Neural crest cell (in vitro differentiated cells): ENCODE data around the gene MPPE1. TPM values are rescaled to one million over a fixed set of nuclear protein-coding genes. Genes with fewer than 3 reads are reported as not detected.

Experiments
- DNase-seq: peaks from one replicate; pipeline ENCODE4 v3.0.0; 2021; ENCODE audit warnings: low read depth, mixed read lengths, low spot score
- H3K27ac Mint-ChIP-seq: one replicate; pipeline ENCODE4 v1.8.0; 2021; ENCODE audit warnings: mild to moderate bottlenecking, mixed read lengths; ENCODE audit not compliant: unreplicated experiment
- H3K27me3 Mint-ChIP-seq: 2 replicates; pipeline ENCODE4 v1.8.0; 2021; ENCODE audit warnings: low read depth, mild to moderate bottlenecking, mixed read lengths
- H3K36me3 Mint-ChIP-seq: 2 replicates; pipeline ENCODE4 v1.8.0; 2021; ENCODE audit warnings: low read depth, mild to moderate bottlenecking, mixed read lengths
- H3K4me1 Mint-ChIP-seq: 2 replicates; pipeline ENCODE4 v1.8.0; 2021; ENCODE audit warnings: mixed read lengths
- H3K4me3 Mint-ChIP-seq: one replicate; pipeline ENCODE4 v1.8.0; 2021; ENCODE audit warnings: mild to moderate bottlenecking, mixed read lengths
- H3K9me3 Mint-ChIP-seq: 2 replicates; pipeline ENCODE4 v1.8.0; 2021; ENCODE audit warnings: mixed read lengths
- CTCF ChIP-seq: fragments of 200-600 bp; sonication (generic); conservative IDR thresholded peaks from 2 replicates; pipeline ENCODE4 v1.5.0; 2021; ENCODE audit warnings: antibody characterized with exemption, mild to moderate bottlenecking
- total RNA-seq: library from RNA; stranded (reverse); gene quantifications from 2 replicates; pipeline ENCODE4 v1.2.1, GENCODE V29; 2021

Gene MPPE1
- total RNA-seq, 1 donor from 2014 or later = 22.8 TPM

GRCh38 chr18:11874676-11875075 lies 33.4 kb downstream of the MPPE1 start:
- Mint-ChIP-seq H3K4me3 (no peak overlapping the region), H3K9me3 (peaks cover 2% of the 10 kb centered on the region), H3K4me1 (no peaks in the 10 kb centered on the region), H3K36me3 (peaks cover 10% of the 10 kb centered on the region), H3K27me3 (no peaks in the 10 kb centered on the region), H3K27ac (no peak overlapping the region)
- no peak for TF ChIP-seq CTCF
- no peak for DNase-seq

- Mint-ChIP-seq H3K9me3 (peaks cover 2% of the 10 kb centered on the region), H3K4me1 (no peaks in the 10 kb centered on the region), H3K36me3 (peaks cover 10% of the 10 kb centered on the region), H3K27me3 (no peaks in the 10 kb centered on the region), H3K27ac (no peak overlapping the region), H3K4me3 (no peak overlapping the region)
- no peak for TF ChIP-seq CTCF
- DNase-seq = no peak
These were observed 34.3 kb downstream of the MPPE1 start for GRCh38 chr18:11873670-11874340.

GRCh38 chr18:11872479-11873136 lies 35.5 kb downstream of the MPPE1 start:
- H3K27ac Mint-ChIP-seq = no peak overlapping the region
- TF ChIP-seq CTCF = peak; percentile 61
- no peaks in the 10 kb centered on the region for H3K4me1 Mint-ChIP-seq
- peaks cover 10% of the 10 kb centered on the region for H3K36me3 Mint-ChIP-seq
- no peak for DNase-seq
- peaks cover 2% of the 10 kb centered on the region for H3K9me3 Mint-ChIP-seq
- no peak overlapping the region for H3K4me3 Mint-ChIP-seq
- no peaks in the 10 kb centered on the region for H3K27me3 Mint-ChIP-seq

GRCh38 chr18:11871501-11871900 lies 36.6 kb downstream of the MPPE1 start:
- no peak for TF ChIP-seq CTCF
- no peak for DNase-seq
- Mint-ChIP-seq H3K4me1 (no peaks in the 10 kb centered on the region), H3K4me3 (no peak overlapping the region), H3K27ac (no peak overlapping the region), H3K27me3 (no peaks in the 10 kb centered on the region), H3K9me3 (peaks cover 2% of the 10 kb centered on the region), H3K36me3 (peaks cover 10% of the 10 kb centered on the region)

- Mint-ChIP-seq H3K36me3 (no peaks in the 10 kb centered on the region), H3K27me3 (no peaks in the 10 kb centered on the region), H3K9me3 (no peaks in the 10 kb centered on the region), H3K4me3 (no peak overlapping the region), H3K27ac (no peak overlapping the region), H3K4me1 (no peaks in the 10 kb centered on the region)
- no peak for DNase-seq
- no peak for TF ChIP-seq CTCF
These were observed 39.9 kb downstream of the MPPE1 start for GRCh38 chr18:11868230-11868629.
